HEK293 (cell line): Measurements from ENCODE around the gene RBFOX1.

ENCODE experiments used
- CTCF ChIA-PET: fragments of 350-600 bp; formaldehyde crosslinking; extraction: SDS; loops from one replicate; lab custom pipeline; 2021; ENCODE audit warnings: antibody characterized with exemption; lab: Yijun Ruan, JAX
- POLR2A ChIA-PET: fragments of 300-600 bp; formaldehyde crosslinking; extraction: SDS; loops from one replicate; lab custom pipeline; 2020; ENCODE audit warnings: antibody characterized with exemption, inconsistent platforms; lab: Yijun Ruan, JAX
- H3K27ac ChIP-seq: fragments of 200-500 bp; sonication (Bioruptor generic); 2 replicates; pipeline ENCODE4 v1.5.1; 2014; ENCODE audit warnings: low read depth, low read length, control low read depth, inconsistent platforms; ENCODE audit errors: extremely low read depth
- H3K36me3 ChIP-seq, 2 experiments: fragments of 200-500 bp in 1 of 2; sonication (Bioruptor generic) in 1 of 2; 1 replicate in 1 of 2; 2 replicates in 1 of 2; pipeline ENCODE4 v1.5.1; 2014 to 2017; ENCODE audit warnings: inconsistent platforms in 2 of 2, low read length in 2 of 2; ENCODE audit not compliant: control insufficient read depth in 2 of 2, insufficient read depth in 1 of 2
- H3K4me1 ChIP-seq: fragments of 200-500 bp; sonication (Bioruptor generic); 2 replicates; pipeline ENCODE4 v1.5.1; 2014; ENCODE audit warnings: mild to moderate bottlenecking, low read length, inconsistent platforms; ENCODE audit not compliant: control insufficient read depth, insufficient read depth
- H3K4me3 ChIP-seq: 2 replicates; pipeline ENCODE4 v1.5.1; 2011; ENCODE audit warnings: low read depth, mild to moderate bottlenecking, control low read depth, low read length, moderate library complexity
- H3K9me3 ChIP-seq: fragments of 200-500 bp; sonication (Bioruptor generic); 2 replicates; pipeline ENCODE4 v1.5.1; 2014; ENCODE audit warnings: low read depth, low read length, inconsistent platforms; ENCODE audit not compliant: control insufficient read depth, insufficient read depth
- BCL6B ChIP-seq: fragments of 450-650 bp; formaldehyde crosslinking; IDR thresholded peaks from 2 replicates; pipeline ENCODE4 v1.5.1; 2017; ENCODE audit warnings: missing biosample characterization, missing genetic modification characterization
- HIC1 ChIP-seq: fragments of 450-650 bp; formaldehyde crosslinking; IDR thresholded peaks from 2 replicates; pipeline ENCODE4 v1.5.1; 2016; ENCODE audit warnings: missing biosample characterization, missing genetic modification characterization
- IKZF3 ChIP-seq: fragments of 450-650 bp; IDR thresholded peaks from 2 replicates; pipeline ENCODE4 v1.5.0; 2018; ENCODE audit warnings: missing biosample characterization, mild to moderate bottlenecking, missing genetic modification characterization, moderate library complexity
- KLF9 ChIP-seq: fragments of 450-650 bp; formaldehyde crosslinking; IDR thresholded peaks from 2 replicates; pipeline ENCODE4 v1.5.1; 2016; ENCODE audit warnings: missing biosample characterization, missing genetic modification characterization, low read depth
- PRDM4 ChIP-seq: fragments of 450-650 bp; formaldehyde crosslinking; IDR thresholded peaks from 2 replicates; pipeline ENCODE4 v1.5.1; 2017; ENCODE audit warnings: missing biosample characterization, missing genetic modification characterization
- SP3 ChIP-seq: fragments of 450-650 bp; formaldehyde crosslinking; IDR thresholded peaks from 2 replicates; pipeline ENCODE4 v1.5.1; 2016; ENCODE audit warnings: missing biosample characterization, missing genetic modification characterization
- ZBTB17 ChIP-seq: fragments of 450-650 bp; formaldehyde crosslinking; IDR thresholded peaks from 2 replicates; pipeline ENCODE4 v1.5.1; 2016; ENCODE audit warnings: missing biosample characterization, missing genetic modification characterization
- ZBTB26 ChIP-seq: fragments of 450-650 bp; formaldehyde crosslinking; optimal IDR thresholded peaks from 2 replicates; pipeline ENCODE3; 2016; ENCODE audit warnings: missing biosample characterization, mild to moderate bottlenecking, missing genetic modification characterization
- ZNF175 ChIP-seq: fragments of 450-650 bp; formaldehyde crosslinking; IDR thresholded peaks from 2 replicates; pipeline ENCODE4 v1.5.1; 2016; ENCODE audit warnings: missing biosample characterization, missing genetic modification characterization
- ZNF24 ChIP-seq: fragments of 450-650 bp; formaldehyde crosslinking; IDR thresholded peaks from 2 replicates; pipeline ENCODE4 v1.5.1; 2016; ENCODE audit warnings: missing biosample characterization, missing genetic modification characterization
- ZNF324 ChIP-seq: fragments of 450-650 bp; formaldehyde crosslinking; IDR thresholded peaks from 2 replicates; pipeline ENCODE4 v1.5.1; 2016; ENCODE audit warnings: missing biosample characterization, missing genetic modification characterization
- ZNF350 ChIP-seq: fragments of 450-650 bp; formaldehyde crosslinking; IDR thresholded peaks from 2 replicates; pipeline ENCODE4 v1.5.0; 2017; ENCODE audit warnings: missing biosample characterization, mild to moderate bottlenecking, missing genetic modification characterization
- ZNF354C ChIP-seq: fragments of 450-650 bp; formaldehyde crosslinking; IDR thresholded peaks from 2 replicates; pipeline ENCODE4 v1.5.1; 2016; ENCODE audit warnings: missing biosample characterization, missing genetic modification characterization, low read depth, borderline replicate concordance
- ZNF37A ChIP-seq: fragments of 450-650 bp; IDR thresholded peaks from 2 replicates; pipeline ENCODE4 v1.5.1; 2018; ENCODE audit warnings: missing biosample characterization, missing genetic modification characterization
- ZNF423 ChIP-seq: fragments of 450-650 bp; formaldehyde crosslinking; IDR thresholded peaks from 2 replicates; pipeline ENCODE4 v1.5.1; 2016; ENCODE audit warnings: missing biosample characterization, missing genetic modification characterization
- ZNF488 ChIP-seq: fragments of 450-650 bp; formaldehyde crosslinking; IDR thresholded peaks from 2 replicates; pipeline ENCODE4 v1.5.1; 2016; ENCODE audit warnings: missing biosample characterization, missing genetic modification characterization
- TF ChIP-seq, protein P1 (sequence below): fragments of 450-650 bp; IDR thresholded peaks from 2 replicates; pipeline ENCODE4 v1.5.1; 2018; ENCODE audit warnings: missing biosample characterization, mild to moderate bottlenecking, missing genetic modification characterization

RBFOX1 gene

DNA sequence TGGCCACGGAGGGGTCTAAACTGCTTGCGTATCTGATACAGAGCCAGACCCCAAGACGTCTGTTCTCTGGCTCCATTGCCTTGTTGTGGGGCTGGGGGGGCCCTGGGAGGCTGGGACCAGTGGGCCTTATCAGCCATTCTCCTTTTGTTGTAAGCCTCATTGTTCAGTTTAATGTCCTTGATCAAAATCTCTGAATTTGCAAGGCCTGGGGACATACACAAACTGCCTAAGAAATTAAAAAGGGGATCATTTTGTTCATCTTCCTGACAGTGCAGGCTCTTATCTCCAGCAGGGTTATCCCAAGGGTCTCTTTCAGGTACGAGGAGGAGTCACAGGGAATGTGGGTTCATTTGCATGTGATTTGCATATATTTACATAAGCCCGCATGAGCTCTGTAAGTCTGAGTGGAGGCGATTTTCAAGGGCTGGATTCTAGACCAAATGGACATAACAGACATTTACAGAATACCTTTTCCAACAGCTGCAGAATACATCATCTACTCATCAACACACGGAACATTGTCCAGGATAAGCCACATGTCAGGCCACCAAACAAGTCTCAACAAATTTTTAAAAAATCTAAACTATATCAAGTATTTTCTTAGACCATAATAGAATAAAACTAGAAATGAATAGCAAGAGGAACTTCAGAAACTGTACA is 269.8 kb downstream of the RBFOX1 start:
- Histone ChIP-seq H3K36me3 (no peaks in the 10 kb centered on the region), H3K4me3 (no peak overlapping the region), H3K4me1 (no peaks in the 10 kb centered on the region), H3K9me3 (no peaks in the 10 kb centered on the region), H3K27ac (no peak overlapping the region)
- TF ChIP-seq BCL6B, result no peak
- no peak for TF ChIP-seq ZNF175 (tag by site-specific recombination)
- TF ChIP-seq, protein P1, sequence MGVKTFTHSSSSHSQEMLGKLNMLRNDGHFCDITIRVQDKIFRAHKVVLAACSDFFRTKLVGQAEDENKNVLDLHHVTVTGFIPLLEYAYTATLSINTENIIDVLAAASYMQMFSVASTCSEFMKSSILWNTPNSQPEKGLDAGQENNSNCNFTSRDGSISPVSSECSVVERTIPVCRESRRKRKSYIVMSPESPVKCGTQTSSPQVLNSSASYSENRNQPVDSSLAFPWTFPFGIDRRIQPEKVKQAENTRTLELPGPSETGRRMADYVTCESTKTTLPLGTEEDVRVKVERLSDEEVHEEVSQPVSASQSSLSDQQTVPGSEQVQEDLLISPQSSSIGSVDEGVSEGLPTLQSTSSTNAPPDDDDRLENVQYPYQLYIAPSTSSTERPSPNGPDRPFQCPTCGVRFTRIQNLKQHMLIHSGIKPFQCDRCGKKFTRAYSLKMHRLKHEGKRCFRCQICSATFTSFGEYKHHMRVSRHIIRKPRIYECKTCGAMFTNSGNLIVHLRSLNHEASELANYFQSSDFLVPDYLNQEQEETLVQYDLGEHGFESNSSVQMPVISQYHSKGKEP (tag by site-specific recombination), result no peak
- TF ChIP-seq ZBTB26 (tag by site-specific recombination), result no peak
- TF ChIP-seq ZBTB17, result no peak
- TF ChIP-seq ZNF423 (tag by site-specific recombination), result no peak
- no peak for TF ChIP-seq PRDM4
- no peak for TF ChIP-seq KLF9 (tag by site-specific recombination)
- no peak for TF ChIP-seq IKZF3 (tag by site-specific recombination)
- no peak for TF ChIP-seq ZNF37A (tag by site-specific recombination)
- TF ChIP-seq ZNF324 (tag by site-specific recombination), result no peak
- TF ChIP-seq ZNF488 (tag by site-specific recombination), result no peak
- TF ChIP-seq ZNF354C (tag by site-specific recombination), result no peak
- no peak for TF ChIP-seq HIC1 (tag by site-specific recombination)
- no peak for TF ChIP-seq ZNF24
- CTCF ChIA-PET, result interaction anchor here (0.6 kb wide), 1 partner anchor 664 kb away, joined by 3 read pairs; no protein-coding TSS in a partner anchor
- POLR2A ChIA-PET, result no interaction called here

DNA sequence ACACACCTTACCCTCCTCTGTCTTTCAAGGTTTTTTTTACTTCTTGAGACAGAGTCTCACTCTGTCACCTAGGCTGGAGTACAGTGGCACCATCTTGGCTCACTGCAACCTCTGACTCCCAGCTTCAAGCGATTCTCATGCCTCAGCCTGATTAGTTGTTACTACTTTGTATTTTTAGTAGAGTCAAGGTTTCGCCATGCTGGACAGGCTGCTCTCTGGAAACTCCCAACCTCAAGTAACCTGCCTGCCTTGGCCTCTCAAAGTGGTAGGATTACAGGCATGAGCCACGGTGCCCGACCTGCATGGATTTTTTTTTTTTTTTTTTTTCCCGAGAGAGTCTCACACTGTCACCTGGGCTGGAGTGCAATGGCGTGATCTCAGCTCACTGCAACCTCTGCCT is 273.2 kb downstream of the RBFOX1 start:
- no peaks in the 10 kb centered on the region for H3K36me3 ChIP-seq
- ChIA-PET POLR2A (no interaction called here), CTCF (no interaction called here)
- H3K27ac ChIP-seq, result no peak overlapping the region
- no peaks in the 10 kb centered on the region for H3K9me3 ChIP-seq
- no peaks in the 10 kb centered on the region for H3K4me1 ChIP-seq
- H3K4me3 ChIP-seq, result no peak overlapping the region
- TF ChIP-seq ZNF350, result no peak
- TF ChIP-seq SP3 (tag by site-specific recombination), result no peak
